Measurements from ENCODE around the gene RRAGA.

DNA sequence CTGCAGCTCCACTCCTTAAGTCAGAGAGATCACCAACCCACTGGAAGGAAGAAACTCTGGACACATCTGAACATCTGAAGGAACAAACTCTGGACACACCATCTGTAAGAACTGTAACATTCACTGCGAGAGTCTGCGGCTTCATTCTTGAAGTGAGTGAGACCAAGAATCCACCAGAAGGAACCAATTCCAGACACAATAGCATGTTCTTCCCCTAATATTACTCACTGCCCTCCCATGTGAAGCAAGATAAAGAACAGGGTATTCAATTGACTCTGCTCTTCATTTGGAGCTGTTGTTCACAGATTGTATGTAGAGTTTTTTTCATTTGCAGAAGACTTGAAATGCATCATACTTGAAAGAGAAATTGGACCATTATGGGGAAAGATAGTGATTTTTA, 27.0 kb upstream of the RRAGA start:
- TF ChIP-seq, protein P1, sequence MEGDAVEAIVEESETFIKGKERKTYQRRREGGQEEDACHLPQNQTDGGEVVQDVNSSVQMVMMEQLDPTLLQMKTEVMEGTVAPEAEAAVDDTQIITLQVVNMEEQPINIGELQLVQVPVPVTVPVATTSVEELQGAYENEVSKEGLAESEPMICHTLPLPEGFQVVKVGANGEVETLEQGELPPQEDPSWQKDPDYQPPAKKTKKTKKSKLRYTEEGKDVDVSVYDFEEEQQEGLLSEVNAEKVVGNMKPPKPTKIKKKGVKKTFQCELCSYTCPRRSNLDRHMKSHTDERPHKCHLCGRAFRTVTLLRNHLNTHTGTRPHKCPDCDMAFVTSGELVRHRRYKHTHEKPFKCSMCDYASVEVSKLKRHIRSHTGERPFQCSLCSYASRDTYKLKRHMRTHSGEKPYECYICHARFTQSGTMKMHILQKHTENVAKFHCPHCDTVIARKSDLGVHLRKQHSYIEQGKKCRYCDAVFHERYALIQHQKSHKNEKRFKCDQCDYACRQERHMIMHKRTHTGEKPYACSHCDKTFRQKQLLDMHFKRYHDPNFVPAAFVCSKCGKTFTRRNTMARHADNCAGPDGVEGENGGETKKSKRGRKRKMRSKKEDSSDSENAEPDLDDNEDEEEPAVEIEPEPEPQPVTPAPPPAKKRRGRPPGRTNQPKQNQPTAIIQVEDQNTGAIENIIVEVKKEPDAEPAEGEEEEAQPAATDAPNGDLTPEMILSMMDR (IDR thresholded peaks at IDR 0.05): no peak
- no peak for TF ChIP-seq POLR2A (IDR thresholded peaks at IDR 0.05)

Measured in uterus (tissue), 2 donors.